Activated CD4-positive, alpha-beta T cell treated with anti-CD3 and anti-CD28 coated beads, Interleukin-2, amount 10 ng/mL, durations not matched to agents 7 days and 5 days (primary cell): ENCODE data around the gene F2R. TPM values are rescaled to one million over a fixed set of nuclear protein-coding genes. Genes with fewer than 3 reads are reported as not detected.
"Not testable (repeated sequence)": the region's sequence is repeated elsewhere in the genome, so short reads cannot be mapped to it uniquely, and the experiment has no call there.

Experiments used
- CTCF ChIA-PET: fragments of 350-600 bp; sonication (Branson Sonifier 250); formaldehyde crosslinking; loops from one replicate; lab custom pipeline; 2021; ENCODE audit warnings: antibody characterized with exemption; lab: Charles Lee
- POLR2A ChIA-PET: fragments of 350-600 bp; sonication (Branson Sonifier 250); formaldehyde crosslinking; loops from one replicate; lab custom pipeline; 2021; ENCODE audit warnings: antibody characterized with exemption; lab: Charles Lee
- DNase-seq: peaks from one replicate; pipeline ENCODE4 v3.0.0-alpha.2; 2020
- H3K27ac Mint-ChIP-seq: one replicate; pipeline ENCODE4 v1.8.0; 2021; ENCODE audit warnings: mild to moderate bottlenecking, moderate library complexity, mixed read lengths
- H3K27me3 Mint-ChIP-seq: one replicate; pipeline ENCODE4 v1.8.0; 2021; ENCODE audit warnings: mixed read lengths
- H3K36me3 Mint-ChIP-seq: one replicate; pipeline ENCODE4 v1.8.0; 2021; ENCODE audit warnings: low read depth, mixed read lengths
- H3K4me1 Mint-ChIP-seq: one replicate; pipeline ENCODE4 v1.8.0; 2021; ENCODE audit warnings: mixed read lengths
- H3K4me3 Mint-ChIP-seq: one replicate; pipeline ENCODE4 v1.8.0; 2021; ENCODE audit warnings: mild to moderate bottlenecking, moderate library complexity, mixed read lengths
- H3K9me3 Mint-ChIP-seq: one replicate; pipeline ENCODE4 v1.8.0; 2021; ENCODE audit warnings: mixed read lengths
- total RNA-seq, 2 experiments: library from RNA; stranded (reverse); gene quantifications; one replicate each; pipeline ENCODE4 v1.2.3, GENCODE V29; 2021

Gene F2R
- total RNA-seq, 2 experiments from 2014 or later = 5.9 to 7.3 TPM

DNA sequence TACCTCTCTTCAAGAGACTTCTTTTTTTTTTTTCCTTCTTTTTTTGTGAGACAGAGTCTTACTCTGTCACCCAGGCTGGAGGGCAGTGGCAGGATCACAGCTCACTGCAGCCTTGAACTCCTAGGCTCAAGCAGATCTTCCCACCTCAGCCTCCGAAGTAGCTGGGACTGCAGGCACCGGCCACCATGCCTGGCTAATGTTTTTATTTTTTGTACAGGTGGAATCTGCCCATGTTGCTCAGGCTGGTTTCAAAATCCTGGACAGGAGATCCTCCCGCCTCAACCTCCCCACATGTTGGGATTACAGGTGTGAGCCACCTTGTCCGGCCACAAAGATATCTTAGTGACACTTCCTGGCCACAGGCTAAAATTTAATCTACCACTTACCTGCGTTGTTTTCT lies 60.0 kb downstream of the F2R start:
- CTCF ChIA-PET = interaction anchor here (0.7 to 2.7 kb wide), 2 partner anchors 9 to 36 kb away, joined by 3 to 18 read pairs; no protein-coding TSS in a partner anchor
- peaks cover 6% of the 10 kb centered on the region for H3K4me1 Mint-ChIP-seq

DNA sequence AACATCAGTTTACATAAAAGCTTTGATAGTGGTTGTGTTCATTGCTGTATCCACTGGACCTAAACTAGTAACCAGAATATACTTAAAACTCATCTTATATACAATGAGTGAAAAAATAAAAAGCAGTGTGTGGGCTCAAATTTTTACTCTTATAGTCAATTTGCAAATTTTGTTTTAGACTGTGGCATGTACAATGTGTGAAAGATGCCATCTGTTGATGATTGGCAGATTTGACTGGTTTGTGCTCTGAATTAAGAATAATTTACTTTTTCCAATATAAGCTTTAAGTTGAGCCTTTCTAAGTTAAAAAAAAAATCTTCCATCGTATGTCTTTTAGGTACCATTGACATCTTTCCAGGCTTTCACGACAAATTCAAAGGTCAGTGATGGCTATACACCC lies 60.5 kb downstream of the F2R start:
- Mint-ChIP-seq H3K4me3 (no peak overlapping the region), H3K36me3 (no peaks in the 10 kb centered on the region), H3K27me3 (no peaks in the 10 kb centered on the region), H3K27ac (no peak overlapping the region), H3K4me1 (peaks cover 6% of the 10 kb centered on the region), H3K9me3 (no peaks in the 10 kb centered on the region)
- no peak for DNase-seq
- ChIA-PET CTCF (interaction anchor here (0.7 kb wide), 1 partner anchor 8 kb away, joined by 3 read pairs; no protein-coding TSS in a partner anchor), POLR2A (no interaction called here)

More for the DNA sequence above, 60.0 kb downstream of the F2R start:
- H3K27ac Mint-ChIP-seq = no peak overlapping the region
- no peak for DNase-seq
- H3K36me3 Mint-ChIP-seq = no peaks in the 10 kb centered on the region
- no peaks in the 10 kb centered on the region for H3K27me3 Mint-ChIP-seq
- POLR2A ChIA-PET = no interaction called here
- no peak overlapping the region for H3K4me3 Mint-ChIP-seq
- no peaks in the 10 kb centered on the region for H3K9me3 Mint-ChIP-seq

- CTCF ChIA-PET = interaction anchor here (1.0 to 1.3 kb wide), 3 partner anchors 10 to 139 kb away, joined by 3 to 5 read pairs (median 3); no protein-coding TSS in a partner anchor
- POLR2A ChIA-PET, DNase-seq, H3K9me3 Mint-ChIP-seq, H3K4me3 Mint-ChIP-seq, H3K4me1 Mint-ChIP-seq, H3K27me3 Mint-ChIP-seq, H3K27ac Mint-ChIP-seq, H3K36me3 Mint-ChIP-seq: not testable (repeated sequence)
Observed at GRCh38 chr5:76780616-76781015, 64.7 kb downstream of the F2R start.

GRCh38 chr5:76781775-76782174 lies 65.8 kb downstream of the F2R start:
- DNase-seq = no peak
- H3K9me3 Mint-ChIP-seq = no peaks in the 10 kb centered on the region
- ChIA-PET CTCF (interaction anchor here (0.6 to 1.0 kb wide), 3 partner anchors 33 to 427 kb away, joined by 3 read pairs; no protein-coding TSS in a partner anchor), POLR2A (no interaction called here)
- H3K4me3 Mint-ChIP-seq = no peak overlapping the region
- H3K27ac Mint-ChIP-seq = no peak overlapping the region
- no peaks in the 10 kb centered on the region for H3K36me3 Mint-ChIP-seq
- peaks cover 3% of the 10 kb centered on the region for H3K4me1 Mint-ChIP-seq
- peaks cover 6% of the 10 kb centered on the region for H3K27me3 Mint-ChIP-seq

GRCh38 chr5:76782444-76782843 lies 66.5 kb downstream of the F2R start:
- H3K27ac Mint-ChIP-seq = no peak overlapping the region
- no peak for DNase-seq
- H3K4me3 Mint-ChIP-seq = no peak overlapping the region
- POLR2A ChIA-PET = no interaction called here
- H3K27me3 Mint-ChIP-seq = peaks cover 6% of the 10 kb centered on the region
- no peaks in the 10 kb centered on the region for H3K36me3 Mint-ChIP-seq
- no peaks in the 10 kb centered on the region for H3K9me3 Mint-ChIP-seq
- CTCF ChIA-PET = interaction anchor here (0.6 to 2.8 kb wide), 3 partner anchors 8 to 1359 kb away, joined by 3 to 10 read pairs (median 3); no protein-coding TSS in a partner anchor
- H3K4me1 Mint-ChIP-seq = peaks cover 3% of the 10 kb centered on the region

Other genes with a start within 250 kb of the F2R start
- not detected for gene F2RL2, start 92.7 kb upstream of the F2R start, total RNA-seq
- gene F2RL1, start 102.9 kb downstream of the F2R start, total RNA-seq = under 1 TPM; 0.27 to 0.89 TPM
- 1 to 10 TPM; 1.8 to 2.2 TPM for gene S100Z, start 133.9 kb downstream of the F2R start, total RNA-seq
- gene CRHBP, start 236.9 kb downstream of the F2R start, total RNA-seq = under 1 TPM in 1 of 2 experiments, not detected in 1; 0.27 TPM